Stromal cell of bone marrow (primary cell): Measurements from ENCODE around the gene SF3A1.
"Not testable (repeated sequence)": the region's sequence is repeated elsewhere in the genome, so short reads cannot be mapped to it uniquely, and the experiment has no call there.

Experiments
- DNase-seq: peaks from one replicate; pipeline ENCODE4 v3.0.0-alpha.2; 2012; ENCODE audit warnings: low read depth

SF3A1 gene, protein sequence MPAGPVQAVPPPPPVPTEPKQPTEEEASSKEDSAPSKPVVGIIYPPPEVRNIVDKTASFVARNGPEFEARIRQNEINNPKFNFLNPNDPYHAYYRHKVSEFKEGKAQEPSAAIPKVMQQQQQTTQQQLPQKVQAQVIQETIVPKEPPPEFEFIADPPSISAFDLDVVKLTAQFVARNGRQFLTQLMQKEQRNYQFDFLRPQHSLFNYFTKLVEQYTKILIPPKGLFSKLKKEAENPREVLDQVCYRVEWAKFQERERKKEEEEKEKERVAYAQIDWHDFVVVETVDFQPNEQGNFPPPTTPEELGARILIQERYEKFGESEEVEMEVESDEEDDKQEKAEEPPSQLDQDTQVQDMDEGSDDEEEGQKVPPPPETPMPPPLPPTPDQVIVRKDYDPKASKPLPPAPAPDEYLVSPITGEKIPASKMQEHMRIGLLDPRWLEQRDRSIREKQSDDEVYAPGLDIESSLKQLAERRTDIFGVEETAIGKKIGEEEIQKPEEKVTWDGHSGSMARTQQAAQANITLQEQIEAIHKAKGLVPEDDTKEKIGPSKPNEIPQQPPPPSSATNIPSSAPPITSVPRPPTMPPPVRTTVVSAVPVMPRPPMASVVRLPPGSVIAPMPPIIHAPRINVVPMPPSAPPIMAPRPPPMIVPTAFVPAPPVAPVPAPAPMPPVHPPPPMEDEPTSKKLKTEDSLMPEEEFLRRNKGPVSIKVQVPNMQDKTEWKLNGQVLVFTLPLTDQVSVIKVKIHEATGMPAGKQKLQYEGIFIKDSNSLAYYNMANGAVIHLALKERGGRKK

DNA sequence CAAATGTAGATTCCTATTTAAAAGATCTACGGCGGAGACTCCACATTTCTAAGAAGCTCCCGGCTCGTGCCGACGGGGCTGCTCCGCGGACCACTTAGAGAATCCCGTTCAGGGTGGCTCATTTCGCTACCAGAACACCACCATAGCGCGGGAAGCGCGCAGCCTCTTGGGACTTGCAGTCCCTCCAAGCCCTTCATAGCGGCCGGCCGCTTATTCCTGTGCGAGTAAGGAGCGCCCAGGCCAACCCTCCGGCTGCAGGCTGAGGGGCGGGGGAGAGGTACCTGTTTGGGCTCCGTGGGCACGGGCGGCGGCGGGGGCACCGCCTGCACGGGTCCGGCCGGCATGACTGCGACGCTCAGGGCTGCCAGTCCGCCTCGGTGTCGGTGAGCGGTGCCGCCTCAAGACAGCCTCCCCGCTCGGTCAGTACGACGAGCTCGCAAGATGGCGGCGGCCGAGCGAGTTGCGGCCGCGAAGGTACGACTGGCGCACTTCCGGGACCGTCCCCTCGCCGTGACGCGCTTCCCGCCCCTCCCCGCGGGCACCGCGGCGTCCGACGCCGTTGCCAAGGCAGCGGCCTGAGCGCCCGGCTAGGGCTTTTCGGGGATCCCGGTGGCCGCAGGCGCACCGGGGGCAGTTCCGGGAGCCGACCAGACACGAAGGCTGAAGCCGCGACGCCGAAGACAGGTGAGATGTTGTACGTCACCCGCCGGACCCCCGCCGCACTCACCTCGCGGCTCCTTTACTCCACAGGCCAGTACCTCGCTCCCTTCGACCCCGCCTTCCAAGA, at the start of gene SF3A1, which contains the start of gene CCDC157:
SF3A1 (minus strand) TSS at position 446 of the 787 bp plus-strand sequence; CDS start at position 344, 102 bp downstream.
CCDC157 (plus strand) TSS at position 559 of the 787 bp plus-strand sequence. CDS start 8,994 bp downstream, outside the sequence.
- DNase-seq, result peak; percentile 76

DNA sequence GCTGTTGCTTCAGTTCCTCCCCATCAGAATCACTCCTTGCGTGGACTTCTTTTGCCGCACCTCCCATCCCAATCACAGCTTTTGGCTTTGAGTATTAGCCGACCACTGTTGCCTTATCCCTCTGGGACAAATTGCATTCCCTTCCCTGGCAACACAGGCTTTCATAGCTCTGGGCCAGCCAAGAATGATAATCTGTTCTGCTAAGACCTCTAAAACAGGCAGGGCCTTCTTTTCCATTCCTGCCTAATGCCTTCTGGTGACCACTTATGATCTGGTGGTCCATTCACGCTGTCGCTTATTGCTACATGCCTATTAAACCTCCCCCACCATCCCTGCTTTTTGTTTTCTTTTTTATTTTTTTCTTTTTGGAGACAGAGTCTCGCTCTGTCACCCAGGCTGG, 49.7 kb upstream of the SF3A1 start:
- no peak for DNase-seq

DNA sequence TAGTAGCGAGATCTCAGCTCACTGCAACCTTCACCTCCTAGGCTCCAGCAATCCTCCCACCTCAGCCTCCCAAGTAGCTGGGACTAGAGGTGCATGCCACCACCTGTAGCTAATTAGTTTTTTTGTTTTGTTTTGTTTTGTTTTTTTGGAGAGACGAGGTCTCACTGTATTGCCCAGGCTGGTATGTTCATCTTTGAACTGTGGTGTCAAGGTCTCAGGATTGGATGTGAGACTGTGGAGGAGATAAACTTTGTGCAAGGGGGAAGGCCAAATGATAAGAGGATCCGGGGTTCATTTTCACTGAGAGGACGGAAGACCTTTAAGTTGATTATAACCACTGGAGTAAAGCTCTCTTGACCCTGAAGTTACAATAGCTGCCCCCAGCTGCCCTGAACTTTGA, 49.0 kb upstream of the SF3A1 start:
- no peak for DNase-seq

DNA sequence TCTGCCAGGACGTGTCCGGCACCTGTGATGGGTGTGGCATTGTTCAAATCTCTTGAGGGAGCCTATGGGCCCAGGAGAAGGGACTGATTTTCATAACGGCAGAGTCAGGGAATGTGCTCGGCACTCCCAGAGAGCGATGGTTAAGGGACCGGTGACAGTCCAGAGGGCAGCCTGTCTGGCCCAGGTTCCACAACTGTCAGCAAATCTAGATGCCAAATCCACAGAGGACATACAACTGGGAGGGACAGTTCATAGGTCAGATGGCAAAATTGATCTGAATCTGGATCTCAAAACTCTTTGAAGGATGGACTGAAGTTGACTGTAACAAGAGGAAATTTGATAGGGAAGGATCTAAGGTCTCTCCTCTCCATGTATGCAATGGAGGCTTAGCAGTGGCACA, 47.6 kb upstream of the SF3A1 start:
- no peak for DNase-seq

DNA sequence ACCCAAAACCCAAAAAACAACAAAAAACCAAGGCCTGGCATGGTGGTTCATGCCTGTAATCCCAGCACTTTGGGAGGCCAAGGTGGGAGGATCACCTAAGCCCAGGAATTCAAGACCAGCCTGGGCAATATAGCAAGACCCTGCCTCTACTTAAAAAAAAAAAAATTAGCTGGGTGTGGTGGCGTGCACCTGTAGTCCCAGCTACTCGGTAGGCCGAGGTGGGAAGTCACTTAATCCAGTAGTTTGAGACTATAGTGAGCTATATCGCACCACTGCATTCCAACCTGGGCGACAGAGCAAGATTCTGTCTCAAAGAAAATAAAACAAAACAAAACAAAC, 46.0 kb upstream of the SF3A1 start:
- not testable (repeated sequence) for DNase-seq

DNA sequence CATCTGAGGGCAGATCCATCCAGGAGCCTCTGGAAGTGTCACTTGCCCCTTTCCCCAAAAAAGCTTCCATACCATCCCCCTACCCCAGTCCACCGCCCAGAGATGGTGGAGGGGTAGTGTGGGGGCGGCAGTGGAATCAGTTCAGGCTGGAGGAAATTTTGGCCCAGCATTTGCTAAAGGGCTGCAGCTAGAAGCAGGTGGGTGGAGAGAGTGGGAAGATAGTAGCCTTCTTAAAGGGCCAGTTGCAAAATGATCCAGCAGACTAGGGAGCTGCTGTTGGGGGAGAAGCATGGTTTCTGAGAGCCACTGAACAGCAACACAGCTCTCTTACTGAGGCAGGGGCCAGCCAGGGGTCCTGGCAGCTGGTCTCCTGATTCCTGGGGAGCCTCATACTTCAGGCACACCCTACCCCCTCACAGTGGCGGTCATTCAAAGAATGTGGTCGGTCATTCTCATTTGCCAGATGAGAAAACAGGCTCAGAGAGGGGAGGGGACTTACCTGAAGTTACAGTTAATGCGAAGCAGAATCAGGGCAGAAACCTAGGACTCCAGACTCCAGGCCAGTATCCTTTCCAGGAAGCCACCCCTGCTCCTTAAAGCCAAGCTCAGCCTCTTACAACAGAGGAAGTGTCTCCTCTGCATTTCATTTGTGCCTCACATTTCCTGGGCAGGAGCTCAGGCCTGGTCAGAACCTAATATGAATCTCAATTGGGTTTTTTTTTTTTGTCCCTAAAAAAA, 45.5 kb upstream of the SF3A1 start:
- no peak for DNase-seq

DNA sequence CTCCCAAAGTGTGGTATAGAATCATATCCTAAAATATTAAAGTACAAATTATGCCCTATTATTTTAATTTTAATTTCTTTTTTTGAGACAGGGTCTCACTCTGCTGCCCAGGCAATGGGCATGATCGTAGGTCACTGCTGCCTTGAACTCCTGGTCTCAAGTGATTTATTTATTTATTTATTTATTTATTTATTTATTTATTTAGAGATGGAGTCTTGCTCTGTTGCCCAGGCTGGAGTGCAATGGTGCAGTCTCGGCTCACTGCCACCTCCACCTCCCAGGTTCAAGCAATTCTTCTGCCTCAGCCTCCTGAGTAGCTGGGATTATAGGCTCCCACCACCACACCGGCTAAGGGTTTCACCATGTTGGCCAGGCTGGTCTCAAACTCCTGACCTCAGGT, 44.3 kb upstream of the SF3A1 start:
- not testable (repeated sequence) for DNase-seq

DNA sequence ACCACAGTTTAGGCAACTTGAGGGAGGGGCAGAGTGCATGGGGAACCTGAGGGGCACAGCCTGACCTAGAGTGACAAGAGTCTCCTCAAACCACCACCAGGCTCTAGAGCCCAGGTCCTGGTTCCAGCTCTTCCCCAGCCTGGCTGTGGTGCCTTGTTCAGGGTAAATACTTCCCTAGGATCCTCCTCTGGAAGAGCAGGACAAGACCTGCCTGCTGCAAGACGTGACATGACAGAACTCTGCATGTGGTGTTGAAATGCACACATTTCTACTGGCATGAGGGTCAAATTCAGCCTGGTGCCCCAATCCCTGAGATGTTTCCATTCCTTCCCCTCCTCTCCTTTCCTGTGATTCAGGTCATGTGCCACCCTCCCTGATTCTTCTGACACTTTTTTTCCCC, 43.5 kb upstream of the SF3A1 start:
- DNase-seq, result no peak

DNA sequence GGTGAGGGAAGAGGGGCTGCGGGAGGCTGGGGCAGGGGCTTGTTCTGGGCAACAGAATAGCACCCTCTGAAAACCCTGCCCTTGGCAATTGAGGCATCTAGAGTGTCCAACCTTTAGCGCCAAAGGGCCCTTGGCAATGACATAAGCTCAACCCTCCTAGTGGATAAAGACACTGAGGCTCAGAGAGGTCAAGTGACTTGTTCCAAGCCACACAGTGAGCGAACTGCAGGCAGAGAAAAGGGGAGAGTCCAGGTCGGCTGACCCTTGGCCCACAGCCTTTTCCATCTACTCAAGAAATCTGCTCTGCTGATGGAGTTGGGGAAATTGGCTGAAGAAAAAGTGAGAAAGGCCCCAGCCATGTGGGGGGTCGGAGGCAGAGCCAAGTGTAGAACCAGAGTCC, 43.0 kb upstream of the SF3A1 start:
- no peak for DNase-seq

DNA sequence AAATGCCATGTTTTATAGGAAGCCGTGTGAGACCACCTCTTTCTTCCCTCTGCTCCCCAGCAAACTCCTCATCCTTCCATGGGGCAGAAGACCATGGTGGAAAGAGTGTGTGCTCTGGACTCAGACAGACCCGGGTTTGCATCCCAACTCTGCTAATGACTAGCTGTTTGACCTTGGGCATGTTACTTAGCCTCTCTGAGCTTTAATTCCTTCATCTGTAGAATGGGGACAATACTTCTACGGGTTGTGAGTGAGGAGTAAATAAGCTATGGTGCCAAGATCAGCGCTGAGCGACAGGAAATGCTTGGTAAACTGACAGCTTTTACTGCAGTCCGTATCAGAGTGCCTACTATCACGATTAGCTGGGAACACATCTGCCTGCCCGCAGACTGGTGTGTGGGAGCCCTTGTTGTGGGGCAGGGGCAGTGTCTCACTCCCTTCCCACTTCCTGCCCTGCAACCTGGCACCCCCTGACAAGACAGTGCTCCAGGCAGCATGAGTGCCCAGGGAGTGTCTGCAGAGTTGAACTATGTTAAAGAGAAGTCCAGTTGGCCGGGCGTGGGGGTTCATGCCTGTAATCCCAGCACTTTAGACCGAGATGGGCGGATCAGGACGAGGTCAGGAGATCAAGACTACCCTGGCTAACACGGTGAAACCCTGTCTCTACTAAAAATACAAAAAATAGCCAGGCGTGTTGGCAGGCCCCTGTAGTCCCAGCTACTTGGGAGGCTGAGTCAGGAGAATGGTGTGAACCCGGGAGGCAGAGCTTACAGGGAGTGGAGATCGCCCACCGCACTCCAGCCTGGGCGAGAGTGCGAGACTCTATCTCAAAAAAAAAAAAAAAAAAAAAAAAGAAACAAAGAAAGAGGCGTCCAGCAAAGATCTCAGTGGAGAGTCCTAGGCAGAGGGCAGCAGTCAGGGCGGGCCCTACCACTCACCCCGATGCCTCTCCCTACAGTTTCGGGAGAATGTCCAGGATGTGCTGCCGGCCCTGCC, 42.3 kb upstream of the SF3A1 start:
- no peak for DNase-seq

DNA sequence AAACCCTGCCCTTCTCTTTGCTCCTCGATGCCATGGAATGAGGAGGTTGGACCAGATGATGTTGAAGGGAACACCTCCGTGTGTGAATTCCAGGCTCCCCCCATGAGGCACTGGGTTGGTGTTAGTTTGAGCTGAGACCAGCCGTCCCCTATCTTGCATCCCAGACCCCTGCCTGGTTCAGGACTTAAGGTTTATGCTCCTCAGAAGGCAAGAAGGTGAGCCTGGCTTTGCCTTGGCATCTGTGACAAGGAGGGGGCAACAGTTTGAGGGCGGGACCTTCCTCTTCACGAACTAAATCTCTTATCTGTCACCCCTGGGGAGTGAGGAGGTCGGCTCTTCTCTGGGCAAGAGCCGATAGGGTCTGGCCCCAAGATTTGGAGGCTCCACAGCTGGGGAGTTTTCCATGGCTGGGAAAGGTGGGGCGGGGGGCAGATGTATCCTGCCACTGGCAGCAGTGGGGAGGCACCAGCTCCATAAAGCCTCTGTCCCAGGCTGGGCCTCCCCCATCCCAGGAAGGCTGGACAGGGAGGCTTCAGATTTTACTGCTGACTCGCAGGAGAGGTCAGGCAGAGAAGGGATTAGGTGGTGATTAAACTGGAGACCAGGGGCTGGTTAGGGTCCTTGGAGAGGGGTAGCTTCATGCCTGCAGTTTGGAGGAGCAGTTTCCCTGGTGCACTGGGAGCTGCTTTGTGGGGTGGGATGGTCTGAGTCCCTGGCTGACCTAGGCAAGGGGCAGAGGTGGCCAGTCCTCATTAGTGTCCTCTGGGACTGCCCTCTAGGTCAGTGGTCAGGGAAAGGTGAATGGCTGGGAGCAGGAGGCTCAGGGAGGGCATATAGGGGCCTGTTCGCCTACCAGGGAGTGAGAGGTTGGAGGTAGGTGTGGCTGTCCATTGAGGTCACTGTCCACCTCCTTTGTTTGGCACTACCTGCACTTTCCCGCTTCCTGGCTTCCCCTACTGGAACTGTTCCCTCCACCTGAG, 41.3 kb upstream of the SF3A1 start:
- no peak for DNase-seq

DNA sequence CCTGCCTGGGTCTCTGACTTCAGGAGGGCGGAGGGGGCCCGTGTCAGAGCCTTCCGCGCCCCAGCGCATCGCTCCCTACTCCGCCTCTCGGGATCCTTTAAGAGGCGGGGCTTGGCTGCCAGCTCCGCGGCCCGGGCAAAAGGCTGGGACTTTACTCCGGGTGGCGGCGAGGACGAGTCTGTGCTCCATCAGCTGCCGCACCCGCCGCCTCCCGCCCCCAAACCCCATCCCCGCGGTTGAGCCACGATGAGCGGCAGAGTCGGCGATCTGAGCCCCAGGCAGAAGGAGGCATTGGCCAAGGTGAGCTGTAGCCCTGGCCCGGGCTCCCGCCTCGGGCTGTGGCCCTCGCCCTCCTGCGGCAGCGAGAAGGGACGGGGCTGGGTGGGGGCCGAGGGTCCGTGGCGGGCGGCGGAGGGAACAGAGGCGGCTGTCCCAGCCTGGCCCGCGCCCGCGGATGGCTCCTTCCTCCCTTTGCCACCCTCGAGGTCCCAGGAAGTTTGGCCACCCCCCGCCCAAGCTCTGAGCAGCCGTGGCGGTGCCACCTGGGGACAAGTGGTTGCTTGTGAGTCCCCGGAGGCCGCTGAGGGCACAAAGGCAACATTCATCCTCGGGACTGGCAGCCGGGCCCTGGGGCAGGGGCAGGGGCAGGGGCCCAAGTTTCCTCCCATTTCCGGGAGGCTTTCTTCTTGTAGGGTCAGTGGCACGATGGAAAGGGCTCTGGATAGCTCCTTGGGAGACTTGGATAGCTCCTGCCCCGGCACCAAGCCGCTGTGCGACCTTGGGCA, 40.4 kb upstream of the SF3A1 start, which contains the start of gene SEC14L2:
SEC14L2 (plus strand) TSS at position 148 of the 785 bp plus-strand sequence; CDS start at position 247, 99 bp downstream.
- peak; percentile 21 for DNase-seq

DNA sequence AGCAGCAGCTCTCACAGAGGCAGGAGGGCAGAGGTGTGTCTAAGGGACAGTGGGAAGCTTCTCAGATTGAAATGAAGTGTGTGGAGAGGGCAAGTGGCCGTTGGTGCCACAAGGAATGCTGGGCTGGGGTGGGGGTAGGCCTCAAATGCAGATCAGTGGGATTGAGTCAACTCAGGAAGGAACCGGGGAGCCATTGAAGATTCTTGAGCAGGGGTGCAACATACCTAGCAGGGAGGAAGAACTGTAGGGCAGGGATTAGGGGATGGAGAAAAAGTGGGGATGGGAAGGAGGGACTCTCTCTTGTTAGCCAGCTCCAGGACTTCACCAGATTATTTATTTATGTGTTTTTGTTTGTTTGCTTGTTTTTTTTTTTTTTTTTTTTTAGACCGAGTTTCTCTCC, 37.2 kb upstream of the SF3A1 start:
- DNase-seq, result no peak

DNA sequence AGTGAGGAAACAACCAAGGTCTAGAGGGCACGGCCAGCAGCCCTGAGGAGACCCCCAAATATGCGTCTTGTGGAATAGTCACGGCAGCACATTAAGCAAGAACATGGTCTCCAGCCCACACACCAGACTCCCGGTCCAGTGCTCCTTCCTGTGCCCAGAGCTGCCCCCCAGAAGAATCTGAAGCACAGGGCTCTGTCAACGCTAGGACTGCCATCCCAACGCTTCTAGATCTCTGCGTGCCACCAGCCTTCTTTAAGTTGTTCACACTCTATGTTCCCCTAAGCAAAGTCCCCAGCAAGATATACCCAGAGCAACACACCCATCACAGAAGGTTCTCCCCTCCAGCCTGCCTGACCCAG, 36.6 kb upstream of the SF3A1 start:
- no peak for DNase-seq

DNA sequence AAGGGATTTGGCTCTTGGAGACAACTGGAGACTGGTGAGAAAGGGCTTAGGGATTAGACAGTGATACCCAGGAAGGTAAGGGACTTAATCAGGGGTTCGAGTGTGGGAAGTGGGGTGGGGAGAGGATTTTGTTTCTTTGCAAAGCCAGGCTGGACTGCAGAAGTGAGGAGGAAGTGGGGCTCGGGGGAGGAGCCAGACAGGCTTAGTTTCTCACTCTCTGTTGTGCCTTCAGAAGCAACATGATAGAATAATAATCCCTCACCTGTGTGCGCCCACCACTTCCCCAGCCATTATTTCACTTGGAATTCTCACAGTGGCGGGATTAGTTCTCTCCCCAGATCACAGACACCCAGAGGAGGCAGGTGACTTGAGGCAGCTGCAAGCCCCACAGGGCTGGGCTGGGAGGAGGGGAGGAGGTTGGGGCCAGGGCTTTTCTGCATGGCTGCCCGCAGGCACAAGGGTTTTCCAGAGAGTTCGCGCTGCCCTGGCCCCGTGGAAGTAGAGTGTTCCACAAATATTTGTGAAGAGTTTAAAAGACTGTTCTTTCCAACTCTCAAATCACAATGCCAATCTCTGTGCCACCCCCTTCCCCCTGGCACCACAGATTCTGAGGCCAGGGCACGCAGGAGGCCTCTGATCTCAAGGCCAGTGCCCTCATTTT, 36.1 kb upstream of the SF3A1 start:
- DNase-seq, result no peak

DNA sequence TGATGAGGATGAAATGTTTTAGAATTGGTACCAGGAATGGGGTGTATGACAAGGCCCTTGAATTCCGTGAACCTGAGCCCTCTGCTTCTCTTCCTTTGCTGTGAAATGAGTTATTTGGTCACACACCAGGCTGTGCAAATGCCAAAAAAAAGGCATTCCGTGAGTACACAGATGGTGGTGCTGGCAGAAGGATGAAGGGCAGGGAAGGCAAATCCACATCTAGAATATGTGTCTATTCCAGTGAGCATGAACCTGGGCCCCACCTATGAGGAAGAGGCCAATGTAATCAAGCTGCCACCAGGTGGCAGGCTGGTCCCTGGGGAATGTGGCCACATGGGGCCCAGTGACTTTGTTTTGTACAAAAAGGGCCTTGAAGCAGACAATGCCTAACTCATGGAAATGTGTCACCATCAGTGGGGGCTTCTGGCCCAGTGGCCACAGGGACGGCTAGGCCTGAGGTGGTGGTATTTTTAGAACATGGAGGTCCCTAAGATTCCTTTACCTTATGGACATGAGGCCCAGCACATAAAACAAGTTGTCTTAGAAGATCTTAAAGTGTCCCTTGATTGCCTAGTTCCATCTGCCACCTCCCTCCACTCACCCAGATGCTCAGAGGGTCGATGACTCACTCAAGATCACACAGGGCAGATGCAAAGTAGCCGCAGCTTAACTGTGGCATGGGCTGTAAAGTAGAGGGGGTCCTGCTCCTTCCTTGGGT, 34.4 kb upstream of the SF3A1 start:
- DNase-seq, result no peak
